ENCODE data around the gene MAPRE3.

DNA sequence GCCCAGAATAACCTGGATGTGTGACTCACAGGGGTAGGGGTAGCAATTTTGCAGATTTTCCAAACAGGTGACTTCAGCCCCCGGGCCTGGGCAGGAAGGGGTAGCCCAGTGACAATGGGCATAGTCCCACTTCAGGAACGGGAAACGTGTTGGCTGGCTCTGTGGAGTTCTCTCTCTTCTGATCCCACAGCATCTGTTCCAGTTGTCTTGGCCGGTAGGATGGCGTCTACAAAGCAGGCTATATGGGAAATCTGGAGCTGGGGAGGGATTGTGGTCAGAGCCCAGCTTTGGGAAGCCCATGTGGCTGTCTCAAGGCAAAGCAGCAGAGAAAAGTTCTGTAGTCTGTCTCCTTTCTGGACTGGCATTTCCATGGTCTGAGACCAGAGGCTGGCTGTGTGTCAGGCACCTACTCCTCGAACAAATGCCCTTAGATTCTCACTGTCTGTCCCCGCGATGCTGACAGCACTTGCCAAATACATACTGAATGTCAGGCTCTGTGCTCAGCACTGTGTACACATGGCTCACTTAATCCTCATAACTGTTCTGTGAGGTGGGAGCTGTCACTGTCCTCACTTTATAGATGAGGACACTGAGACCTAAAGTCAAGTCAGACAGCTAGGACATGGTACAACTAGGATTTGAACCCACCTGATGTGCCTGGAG, 44.5 kb downstream of the MAPRE3 start:
- TF ChIP-seq EZH2 (IDR thresholded peaks at IDR 0.05; ENCODE audit: borderline replicate concordance, low read depth, low read length, severe bottlenecking) = no peak
- TF ChIP-seq, protein P1, sequence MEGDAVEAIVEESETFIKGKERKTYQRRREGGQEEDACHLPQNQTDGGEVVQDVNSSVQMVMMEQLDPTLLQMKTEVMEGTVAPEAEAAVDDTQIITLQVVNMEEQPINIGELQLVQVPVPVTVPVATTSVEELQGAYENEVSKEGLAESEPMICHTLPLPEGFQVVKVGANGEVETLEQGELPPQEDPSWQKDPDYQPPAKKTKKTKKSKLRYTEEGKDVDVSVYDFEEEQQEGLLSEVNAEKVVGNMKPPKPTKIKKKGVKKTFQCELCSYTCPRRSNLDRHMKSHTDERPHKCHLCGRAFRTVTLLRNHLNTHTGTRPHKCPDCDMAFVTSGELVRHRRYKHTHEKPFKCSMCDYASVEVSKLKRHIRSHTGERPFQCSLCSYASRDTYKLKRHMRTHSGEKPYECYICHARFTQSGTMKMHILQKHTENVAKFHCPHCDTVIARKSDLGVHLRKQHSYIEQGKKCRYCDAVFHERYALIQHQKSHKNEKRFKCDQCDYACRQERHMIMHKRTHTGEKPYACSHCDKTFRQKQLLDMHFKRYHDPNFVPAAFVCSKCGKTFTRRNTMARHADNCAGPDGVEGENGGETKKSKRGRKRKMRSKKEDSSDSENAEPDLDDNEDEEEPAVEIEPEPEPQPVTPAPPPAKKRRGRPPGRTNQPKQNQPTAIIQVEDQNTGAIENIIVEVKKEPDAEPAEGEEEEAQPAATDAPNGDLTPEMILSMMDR (IDR thresholded peaks at IDR 0.05; ENCODE audit: extremely low read depth in 1 of 2, insufficient read depth in 1 of 2, low read depth in 1 of 2, low read length in 2 of 2) = no peak

Measured in endothelial cell of umbilical vein (primary cell).